Retinal pigment epithelial cell (primary cell): Measurements from ENCODE around the gene DLX6.

Source experiments
- DNase-seq: peaks from one replicate; pipeline ENCODE4 v3.0.0-alpha.2; 2010; ENCODE audit warnings: low read depth
- H3K4me3 ChIP-seq: 2 replicates; pipeline ENCODE4 v1.5.1; 2011; ENCODE audit warnings: mild to moderate bottlenecking, low read length, control low read depth, moderate library complexity
- TF ChIP-seq, protein P1 (sequence below): conservative IDR thresholded peaks from 2 replicates; pipeline ENCODE4 v1.5.1; 2011; ENCODE audit warnings: low read depth, low read length, control low read depth, inconsistent platforms

Gene DLX6

GRCh38 chr7:96989241-96989858 lies 16.0 kb upstream of the DLX6 start:
- TF ChIP-seq, protein P1, sequence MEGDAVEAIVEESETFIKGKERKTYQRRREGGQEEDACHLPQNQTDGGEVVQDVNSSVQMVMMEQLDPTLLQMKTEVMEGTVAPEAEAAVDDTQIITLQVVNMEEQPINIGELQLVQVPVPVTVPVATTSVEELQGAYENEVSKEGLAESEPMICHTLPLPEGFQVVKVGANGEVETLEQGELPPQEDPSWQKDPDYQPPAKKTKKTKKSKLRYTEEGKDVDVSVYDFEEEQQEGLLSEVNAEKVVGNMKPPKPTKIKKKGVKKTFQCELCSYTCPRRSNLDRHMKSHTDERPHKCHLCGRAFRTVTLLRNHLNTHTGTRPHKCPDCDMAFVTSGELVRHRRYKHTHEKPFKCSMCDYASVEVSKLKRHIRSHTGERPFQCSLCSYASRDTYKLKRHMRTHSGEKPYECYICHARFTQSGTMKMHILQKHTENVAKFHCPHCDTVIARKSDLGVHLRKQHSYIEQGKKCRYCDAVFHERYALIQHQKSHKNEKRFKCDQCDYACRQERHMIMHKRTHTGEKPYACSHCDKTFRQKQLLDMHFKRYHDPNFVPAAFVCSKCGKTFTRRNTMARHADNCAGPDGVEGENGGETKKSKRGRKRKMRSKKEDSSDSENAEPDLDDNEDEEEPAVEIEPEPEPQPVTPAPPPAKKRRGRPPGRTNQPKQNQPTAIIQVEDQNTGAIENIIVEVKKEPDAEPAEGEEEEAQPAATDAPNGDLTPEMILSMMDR: no peak
- H3K4me3 ChIP-seq: no peak overlapping the region
- no peak for DNase-seq

GRCh38 chr7:96989859-96990317 lies 15.5 kb upstream of the DLX6 start:
- DNase-seq: no peak
- no peak overlapping the region for H3K4me3 ChIP-seq
- TF ChIP-seq, protein P1: no peak

- H3K4me3 ChIP-seq: no peak overlapping the region
- no peak for DNase-seq
- TF ChIP-seq, protein P1: no peak
Observed at GRCh38 chr7:96991546-96992191, 13.7 kb upstream of the DLX6 start.

- TF ChIP-seq, protein P1: no peak
- H3K4me3 ChIP-seq: no peak overlapping the region
- DNase-seq: no peak
Observed at GRCh38 chr7:96992192-96993005, 13.0 kb upstream of the DLX6 start.

- no peak for DNase-seq
- TF ChIP-seq, protein P1: no peak
Observed at GRCh38 chr7:96993094-96993865, 12.1 kb upstream of the DLX6 start.

DNA sequence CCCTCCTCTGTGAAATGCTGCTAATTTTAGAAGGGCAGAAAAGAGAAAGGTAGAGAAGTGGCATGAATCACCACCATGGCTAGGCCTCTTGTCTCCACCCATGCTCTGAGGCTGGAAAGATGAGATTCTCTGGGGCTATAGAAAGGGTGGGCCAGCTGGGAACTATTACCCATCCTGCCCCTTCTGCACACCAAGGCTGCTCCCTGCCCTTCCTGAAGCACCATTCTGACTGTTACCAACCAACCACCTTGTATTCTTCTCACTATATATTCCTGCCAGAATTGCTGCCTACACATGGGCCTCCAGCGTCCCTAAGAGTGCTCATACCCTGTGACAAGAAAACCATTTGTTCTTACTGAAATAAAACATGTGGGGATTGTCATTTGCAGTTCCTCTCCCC lies 11.4 kb upstream of the DLX6 start:
- H3K4me3 ChIP-seq: no peak overlapping the region
- TF ChIP-seq, protein P1: no peak
- no peak for DNase-seq

More at GRCh38 chr7:96993094-96993865, 12.1 kb upstream of the DLX6 start:
- no peak overlapping the region for H3K4me3 ChIP-seq
